ENCODE results near the gene CYFIP2. TPM values are rescaled to one million over a fixed set of nuclear protein-coding genes. Genes with fewer than 3 reads are reported as not detected.

The CYFIP2 gene
- total RNA-seq, 2 experiments from 2014 or later: 452 to 606 TPM

- ChIA-PET POLR2A (no interaction called here), CTCF (interaction anchor here (1.2 to 1.9 kb wide), 2 partner anchors 10 to 15 kb away, joined by 3 to 5 read pairs; no protein-coding TSS in a partner anchor)
- no peaks in the 10 kb centered on the region for H3K9me3 Mint-ChIP-seq
- no peak for DNase-seq
- no peak overlapping the region for H3K27ac Mint-ChIP-seq
- peaks cover 82% of the 10 kb centered on the region for H3K36me3 Mint-ChIP-seq (ENCODE audit: low read depth)
- H3K4me1 Mint-ChIP-seq: no peaks in the 10 kb centered on the region
- no peak overlapping the region for H3K4me3 Mint-ChIP-seq
- no peaks in the 10 kb centered on the region for H3K27me3 Mint-ChIP-seq
Observed at GRCh38 chr5:157358871-157359270, 92.9 kb downstream of the CYFIP2 start.

GRCh38 chr5:157359356-157360055 lies 93.6 kb downstream of the CYFIP2 start:
- peak overlapping the region; percentile 3 for H3K27ac Mint-ChIP-seq
- H3K4me3 Mint-ChIP-seq: no peak overlapping the region
- CTCF ChIA-PET: interaction anchor here (1.0 to 1.9 kb wide), 5 partner anchors 8 to 384 kb away, joined by 3 to 5 read pairs (median 3); partner anchors contain the start of gene LSM11
- POLR2A ChIA-PET: no interaction called here
- H3K36me3 Mint-ChIP-seq (ENCODE audit: low read depth): peaks cover 84% of the 10 kb centered on the region
- H3K27me3 Mint-ChIP-seq: no peaks in the 10 kb centered on the region
- H3K4me1 Mint-ChIP-seq: no peaks in the 10 kb centered on the region
- no peaks in the 10 kb centered on the region for H3K9me3 Mint-ChIP-seq
- no peak for DNase-seq

GRCh38 chr5:157362012-157362411 lies 96.1 kb downstream of the CYFIP2 start:
- Mint-ChIP-seq H3K27ac (no peak overlapping the region), H3K9me3 (no peaks in the 10 kb centered on the region), H3K27me3 (no peaks in the 10 kb centered on the region), H3K4me1 (no peaks in the 10 kb centered on the region), H3K4me3 (no peak overlapping the region), H3K36me3 (ENCODE audit: low read depth) (peaks cover 85% of the 10 kb centered on the region)
- POLR2A ChIA-PET: no interaction called here
- no peak for DNase-seq
- CTCF ChIA-PET: interaction anchor here (1.0 kb wide), 1 partner anchor 27 kb away, joined by 3 read pairs; no protein-coding TSS in a partner anchor

GRCh38 chr5:157362502-157362901 lies 96.6 kb downstream of the CYFIP2 start:
- Mint-ChIP-seq H3K27me3 (no peaks in the 10 kb centered on the region), H3K4me3 (no peak overlapping the region), H3K36me3 (ENCODE audit: low read depth) (peaks cover 83% of the 10 kb centered on the region), H3K4me1 (no peaks in the 10 kb centered on the region), H3K9me3 (no peaks in the 10 kb centered on the region), H3K27ac (no peak overlapping the region)
- DNase-seq: no peak
- ChIA-PET CTCF (interaction anchor here (1.0 kb wide), 1 partner anchor 27 kb away, joined by 3 read pairs; no protein-coding TSS in a partner anchor), POLR2A (no interaction called here)

GRCh38 chr5:157362982-157363381 lies 97.1 kb downstream of the CYFIP2 start:
- ChIA-PET CTCF (interaction anchor here (1.0 to 1.3 kb wide), 3 partner anchors 18 to 125 kb away, joined by 3 to 4 read pairs (median 3); a partner anchor contains a TSS), POLR2A (no interaction called here)
- H3K4me1 Mint-ChIP-seq: no peaks in the 10 kb centered on the region
- H3K4me3 Mint-ChIP-seq: no peak overlapping the region
- no peaks in the 10 kb centered on the region for H3K9me3 Mint-ChIP-seq
- no peak for DNase-seq
- H3K27me3 Mint-ChIP-seq: no peaks in the 10 kb centered on the region
- H3K27ac Mint-ChIP-seq: no peak overlapping the region
- H3K36me3 Mint-ChIP-seq (ENCODE audit: low read depth): peaks cover 81% of the 10 kb centered on the region

- no peaks in the 10 kb centered on the region for H3K27me3 Mint-ChIP-seq
- H3K4me1 Mint-ChIP-seq: no peaks in the 10 kb centered on the region
- POLR2A ChIA-PET: interaction anchor here (0.7 kb wide), 1 partner anchor 20 kb away, joined by 3 read pairs; no protein-coding TSS in a partner anchor
- CTCF ChIA-PET: no interaction called here
- no peaks in the 10 kb centered on the region for H3K9me3 Mint-ChIP-seq
- no peak overlapping the region for H3K4me3 Mint-ChIP-seq
- no peak for DNase-seq
- H3K27ac Mint-ChIP-seq: no peak overlapping the region
- peaks cover 78% of the 10 kb centered on the region for H3K36me3 Mint-ChIP-seq (ENCODE audit: low read depth)
Observed at GRCh38 chr5:157365732-157366131, 99.8 kb downstream of the CYFIP2 start.

GRCh38 chr5:157366741-157367674 lies 101.1 kb downstream of the CYFIP2 start:
- DNase-seq: no peak
- Mint-ChIP-seq H3K36me3 (ENCODE audit: low read depth) (peaks cover 74% of the 10 kb centered on the region), H3K27ac (no peak overlapping the region), H3K9me3 (no peaks in the 10 kb centered on the region), H3K27me3 (no peaks in the 10 kb centered on the region), H3K4me3 (no peak overlapping the region), H3K4me1 (no peaks in the 10 kb centered on the region)
- CTCF ChIA-PET: no interaction called here
- POLR2A ChIA-PET: no interaction called here

- Mint-ChIP-seq H3K4me3 (no peak overlapping the region), H3K27me3 (no peaks in the 10 kb centered on the region), H3K27ac (no peak overlapping the region), H3K36me3 (ENCODE audit: low read depth) (peaks cover 71% of the 10 kb centered on the region), H3K9me3 (no peaks in the 10 kb centered on the region), H3K4me1 (no peaks in the 10 kb centered on the region)
- POLR2A ChIA-PET: no interaction called here
- CTCF ChIA-PET: interaction anchor here (0.9 to 1.1 kb wide), 3 partner anchors 11 to 20 kb away, joined by 3 to 5 read pairs (median 3); no protein-coding TSS in a partner anchor
- no peak for DNase-seq
Observed at GRCh38 chr5:157369507-157369906, 103.6 kb downstream of the CYFIP2 start.

- Mint-ChIP-seq H3K4me1 (peaks cover under 1% of the 10 kb centered on the region), H3K27me3 (no peaks in the 10 kb centered on the region), H3K36me3 (ENCODE audit: low read depth) (peaks cover 74% of the 10 kb centered on the region), H3K4me3 (no peak overlapping the region), H3K27ac (no peak overlapping the region), H3K9me3 (no peaks in the 10 kb centered on the region)
- no peak for DNase-seq
- POLR2A ChIA-PET: no interaction called here
- CTCF ChIA-PET: interaction anchor here (1.1 kb wide), 1 partner anchor 372 kb away, joined by 3 read pairs; no protein-coding TSS in a partner anchor
Observed at GRCh38 chr5:157370967-157371366, 105.0 kb downstream of the CYFIP2 start.

- DNase-seq: no peak
Observed at GRCh38 chr5:157371655-157372471, 105.9 kb downstream of the CYFIP2 start.

GRCh38 chr5:157372472-157372822 lies 106.5 kb downstream of the CYFIP2 start:
- H3K27ac Mint-ChIP-seq: no peak overlapping the region
- peaks cover 6% of the 10 kb centered on the region for H3K4me1 Mint-ChIP-seq
- H3K9me3 Mint-ChIP-seq: no peaks in the 10 kb centered on the region
- POLR2A ChIA-PET: no interaction called here
- no peak overlapping the region for H3K4me3 Mint-ChIP-seq
- peaks cover 80% of the 10 kb centered on the region for H3K36me3 Mint-ChIP-seq (ENCODE audit: low read depth)
- CTCF ChIA-PET: interaction anchor here (1.3 kb wide), 1 partner anchor 23 kb away, joined by 3 read pairs; no protein-coding TSS in a partner anchor
- no peak for DNase-seq
- no peaks in the 10 kb centered on the region for H3K27me3 Mint-ChIP-seq

More at GRCh38 chr5:157371655-157372471, 105.9 kb downstream of the CYFIP2 start:
- Mint-ChIP-seq H3K4me1 (peaks cover 4% of the 10 kb centered on the region), H3K9me3 (no peaks in the 10 kb centered on the region), H3K27ac (no peak overlapping the region), H3K36me3 (ENCODE audit: low read depth) (peaks cover 79% of the 10 kb centered on the region), H3K27me3 (no peaks in the 10 kb centered on the region), H3K4me3 (no peak overlapping the region)
- POLR2A ChIA-PET: no interaction called here
- CTCF ChIA-PET: interaction anchor here (1.1 kb wide), 1 partner anchor 371 kb away, joined by 3 read pairs; no protein-coding TSS in a partner anchor

GRCh38 chr5:157378509-157378908 lies 112.6 kb downstream of the CYFIP2 start:
- DNase-seq: no peak
- H3K4me3 Mint-ChIP-seq: no peak overlapping the region
- no peaks in the 10 kb centered on the region for H3K27me3 Mint-ChIP-seq
- no peak overlapping the region for H3K27ac Mint-ChIP-seq
- H3K36me3 Mint-ChIP-seq (ENCODE audit: low read depth): peaks cover 76% of the 10 kb centered on the region
- H3K4me1 Mint-ChIP-seq: peaks cover 6% of the 10 kb centered on the region
- ChIA-PET CTCF (no interaction called here), POLR2A (no interaction called here)
- no peaks in the 10 kb centered on the region for H3K9me3 Mint-ChIP-seq
